PC-3 (cell line): Measurements from ENCODE around the gene ADCY3. TPM values are rescaled to one million over a fixed set of nuclear protein-coding genes. Genes with fewer than 3 reads are reported as not detected.

Experiments
- ATAC-seq: fragments of 200-7000 bp; cut with Tn5 transposase; 2 replicates; pipeline ENCODE4 v1.9.1; 2020; ENCODE audit warnings: mild to moderate bottlenecking, moderate library complexity
- BruUV-seq: library from RNA; stranded (reverse); fragments of 400-500 nt; replicated peaks from 2 replicates; lab custom pipeline; 2021; lab: Mats Ljungman, UMichigan
- CTCF ChIA-PET: fragments of 300-600 bp; sonication (Branson Sonifier 250); formaldehyde crosslinking; loops from one replicate; lab custom pipeline; 2022; ENCODE audit warnings: antibody characterized with exemption; lab: Charles Lee
- POLR2A ChIA-PET: fragments of 300-600 bp; sonication (Branson Sonifier 250); formaldehyde crosslinking; loops from one replicate; lab custom pipeline; 2022; ENCODE audit warnings: antibody characterized with exemption; ENCODE audit not compliant: unreplicated experiment; lab: Charles Lee
- DNase-seq: peaks from one replicate; pipeline ENCODE4 v3.0.0-alpha.2; 2015
- H2AFZ ChIP-seq: fragments of 300-600 bp; sonication (generic); 2 replicates; pipeline ENCODE4 v1.6.0; 2016; ENCODE audit warnings: antibody characterized with exemption, low read length
- H3F3A ChIP-seq: fragments of 300-600 bp; sonication (generic); one replicate; pipeline ENCODE4 v1.6.0; 2017; ENCODE audit warnings: antibody characterized with exemption, low read length, control low read depth, mild to moderate bottlenecking; ENCODE audit not compliant: unreplicated experiment
- H3K27ac ChIP-seq: fragments of 300-600 bp; sonication (generic); 2 replicates; pipeline ENCODE4 v1.5.1; 2016; ENCODE audit warnings: mild to moderate bottlenecking, low read length
- H3K27me3 ChIP-seq: fragments of 300-600 bp; sonication (generic); 2 replicates; pipeline ENCODE4 v1.6.1; 2016; ENCODE audit warnings: low read length, mixed read lengths
- H3K36me3 ChIP-seq: fragments of 300-600 bp; sonication (generic); 2 replicates; pipeline ENCODE4 v1.6.1; 2016; ENCODE audit warnings: low read depth, mixed run types, low read length, mixed read lengths
- H3K4me1 ChIP-seq: fragments of 300-600 bp; sonication (generic); 2 replicates; pipeline ENCODE4 v1.5.1; 2016; ENCODE audit warnings: low read length; ENCODE audit not compliant: insufficient read depth
- H3K4me2 ChIP-seq: fragments of 300-600 bp; sonication (generic); 2 replicates; pipeline ENCODE4 v1.6.0; 2016; ENCODE audit warnings: low read length
- H3K4me3 ChIP-seq: fragments of 300-600 bp; sonication (generic); 2 replicates; pipeline ENCODE4 v1.5.1; 2016; ENCODE audit warnings: mild to moderate bottlenecking, low read length, mixed read lengths
- H3K79me2 ChIP-seq: fragments of 300-600 bp; sonication (generic); 2 replicates; pipeline ENCODE4 v1.6.1; 2017; ENCODE audit warnings: low read length, mixed read lengths
- H3K9ac ChIP-seq: fragments of 300-600 bp; sonication (generic); 2 replicates; pipeline ENCODE4 v1.6.0; 2016; ENCODE audit warnings: mild to moderate bottlenecking, low read length
- H3K9me2 ChIP-seq: fragments of 300-600 bp; sonication (generic); replicated peaks from 2 replicates; pipeline ENCODE4 v1.6.1; 2016; ENCODE audit warnings: mixed run types, low read length, mixed read lengths
- H3K9me3 ChIP-seq: fragments of 300-600 bp; sonication (generic); 2 replicates; pipeline ENCODE4 v1.6.1; 2016; ENCODE audit warnings: low read length, mixed read lengths
- H4K20me1 ChIP-seq: fragments of 300-600 bp; sonication (generic); 2 replicates; pipeline ENCODE4 v1.6.1; 2016; ENCODE audit warnings: low read length, mixed read lengths
- CTCF ChIP-seq: fragments of 300-600 bp; sonication (generic); conservative IDR thresholded peaks from 2 replicates; pipeline ENCODE4 v1.5.1; 2017; ENCODE audit warnings: antibody characterized with exemption, low read depth, mild to moderate bottlenecking, low read length
- EZH2 ChIP-seq: fragments of 300-600 bp; sonication (generic); IDR thresholded peaks from one replicate; pipeline ENCODE4 v1.6.1; 2017; ENCODE audit warnings: antibody characterized with exemption, mild to moderate bottlenecking, low read length; ENCODE audit not compliant: unreplicated experiment
- EZH2phosphoT487 ChIP-seq: fragments of 300-600 bp; sonication (generic); IDR thresholded peaks from 2 replicates; pipeline ENCODE4 v1.6.1; 2018; ENCODE audit warnings: mild to moderate bottlenecking, antibody characterized with exemption, low read length, borderline replicate concordance
- intact Hi-C: fragments of 100-400 bp; cut with micrococcal nuclease; formaldehyde crosslinking; loops from 2 replicates; pipeline ENCODE4 v1.9.0; 2023
- total RNA-seq: library from RNA; depleted of rRNA; stranded (reverse); fragments of >200 nt; gene quantifications from 2 replicates; pipeline ENCODE4 v1.2.3, GENCODE V29; 2014

Gene ADCY3
- total RNA-seq, 1 experiment from 2014 or later, result 52.0 TPM

- POLR2A ChIA-PET, result no interaction called here
- BruUV-seq, result no TSS peak
- H3K9ac ChIP-seq, result no peak overlapping the region
These were observed 75.9 kb downstream of the ADCY3 start for GRCh38 chr2:24844023-24844685.

GRCh38 chr2:24843330-24843860, 76.6 kb downstream of the ADCY3 start:
- Histone ChIP-seq H3K9me2 (no peaks in the 10 kb centered on the region), H3K4me3 (no peak overlapping the region), H3F3A (no peaks in the 10 kb centered on the region), H3K4me1 (no peaks in the 10 kb centered on the region), H3K36me3 (no peaks in the 10 kb centered on the region), H3K27me3 (no peaks in the 10 kb centered on the region), H3K79me2 (no peaks in the 10 kb centered on the region), H2AFZ (no peak overlapping the region), H3K9me3 (no peaks in the 10 kb centered on the region), H3K4me2 (no peak overlapping the region), H3K9ac (no peak overlapping the region), H4K20me1 (no peaks in the 10 kb centered on the region), H3K27ac (no peak overlapping the region)
- ChIA-PET CTCF (no interaction called here), POLR2A (no interaction called here)
- DNase-seq (no peak), ATAC-seq (no peak)
- BruUV-seq, result no TSS peak
- TF ChIP-seq CTCF (no peak), EZH2phosphoT487 (no peak), EZH2 (no peak)
- intact Hi-C loops, result no loop called here

More at GRCh38 chr2:24844023-24844685, 75.9 kb downstream of the ADCY3 start:
- H3K27me3 ChIP-seq, result no peaks in the 10 kb centered on the region
- no peaks in the 10 kb centered on the region for H3K79me2 ChIP-seq
- H3F3A ChIP-seq, result no peaks in the 10 kb centered on the region
- H3K4me2 ChIP-seq, result no peak overlapping the region
- intact Hi-C loops, result no loop called here
- H3K4me1 ChIP-seq, result no peaks in the 10 kb centered on the region
- no peak overlapping the region for H3K27ac ChIP-seq
- ATAC-seq, result no peak
- H3K36me3 ChIP-seq, result 0 out of 2 replicates have a peak, but pooled peaks cover 2% of the 10 kb centered on the region
- H3K9me3 ChIP-seq, result no peaks in the 10 kb centered on the region
- DNase-seq, result no peak
- H3K9me2 ChIP-seq, result no peaks in the 10 kb centered on the region
- CTCF ChIA-PET, result no interaction called here
- no peaks in the 10 kb centered on the region for H4K20me1 ChIP-seq
- H3K4me3 ChIP-seq, result no peak overlapping the region
- TF ChIP-seq EZH2phosphoT487 (no peak), EZH2 (no peak), CTCF (no peak)
- no peak overlapping the region for H2AFZ ChIP-seq
